WERI-Rb-1 (cell line): ENCODE measurements around the gene CLEC1B.

Source experiments
- DNase-seq: peaks from one replicate; pipeline ENCODE4 v3.0.0-alpha.2; 2020
- H3K27ac ChIP-seq: fragments of 250-450 bp; sonication (Bioruptor Pico); 2 replicates; pipeline ENCODE4 v1.5.1; 2020; ENCODE audit warnings: mild to moderate bottlenecking, moderate library complexity
- H3K27me3 ChIP-seq: fragments of 250-450 bp; sonication (Bioruptor Pico); 2 replicates; pipeline ENCODE4 v1.5.1; 2021; ENCODE audit warnings: mild to moderate bottlenecking, low read depth, moderate library complexity; ENCODE audit not compliant: insufficient read depth, severe bottlenecking
- H3K36me3 ChIP-seq: fragments of 250-450 bp; sonication (Bioruptor Pico); 2 replicates; pipeline ENCODE4 v1.5.1; 2020; ENCODE audit warnings: mild to moderate bottlenecking, moderate library complexity
- H3K4me3 ChIP-seq: 2 replicates; pipeline ENCODE4 v1.5.1; 2011; ENCODE audit warnings: low read depth, mild to moderate bottlenecking, control low read depth, low read length
- H3K9me3 ChIP-seq: fragments of 250-450 bp; sonication (Bioruptor Pico); 2 replicates; pipeline ENCODE4 v1.5.1; 2021; ENCODE audit warnings: mild to moderate bottlenecking, moderate library complexity; ENCODE audit not compliant: severe bottlenecking
- CTCF ChIP-seq: IDR thresholded peaks from 2 replicates; pipeline ENCODE4 v1.5.1; 2011; ENCODE audit warnings: low read depth, mild to moderate bottlenecking, control low read depth, inconsistent platforms, low read length

The CLEC1B gene

GRCh38 chr12:9973949-9974348 lies 25.0 kb downstream of the CLEC1B start:
- no peak overlapping the region for H3K27ac ChIP-seq
- no peaks in the 10 kb centered on the region for H3K9me3 ChIP-seq
- no peaks in the 10 kb centered on the region for H3K27me3 ChIP-seq
- H3K36me3 ChIP-seq: no peaks in the 10 kb centered on the region
- DNase-seq: no peak
- H3K4me3 ChIP-seq: no peak overlapping the region
- TF ChIP-seq CTCF: no peak

GRCh38 chr12:9971181-9971580 lies 27.7 kb downstream of the CLEC1B start, which contains the start of gene CLEC12A:
TSS of gene CLEC12A (plus strand) at chr12:9971409. CDS start at chr12:9971597, 188 bp downstream.
- DNase-seq: no peak
- no peaks in the 10 kb centered on the region for H3K27me3 ChIP-seq
- H3K4me3 ChIP-seq: no peak within 1 kb of the TSS
- H3K36me3 ChIP-seq: no peaks in the 10 kb centered on the region
- H3K9me3 ChIP-seq: no peaks in the 10 kb centered on the region
- H3K27ac ChIP-seq: no peak within 1 kb of the TSS
- no peak for TF ChIP-seq CTCF

GRCh38 chr12:9969673-9970072 lies 29.2 kb downstream of the CLEC1B start:
- TF ChIP-seq CTCF: no peak
- no peaks in the 10 kb centered on the region for H3K27me3 ChIP-seq
- no peak overlapping the region for H3K27ac ChIP-seq
- no peak for DNase-seq
- no peaks in the 10 kb centered on the region for H3K9me3 ChIP-seq
- H3K4me3 ChIP-seq: no peak overlapping the region
- no peaks in the 10 kb centered on the region for H3K36me3 ChIP-seq

GRCh38 chr12:9961901-9962300 lies 37.0 kb downstream of the CLEC1B start:
- Histone ChIP-seq H3K27ac (no peak overlapping the region), H3K4me3 (no peak overlapping the region), H3K36me3 (no peaks in the 10 kb centered on the region), H3K27me3 (no peaks in the 10 kb centered on the region), H3K9me3 (no peaks in the 10 kb centered on the region)
- no peak for DNase-seq
- TF ChIP-seq CTCF: no peak

- TF ChIP-seq CTCF: no peak
- no peaks in the 10 kb centered on the region for H3K9me3 ChIP-seq
- H3K27ac ChIP-seq: no peak overlapping the region
- no peaks in the 10 kb centered on the region for H3K36me3 ChIP-seq
- no peak overlapping the region for H3K4me3 ChIP-seq
- DNase-seq: no peak
- no peaks in the 10 kb centered on the region for H3K27me3 ChIP-seq
These were observed 37.8 kb downstream of the CLEC1B start for GRCh38 chr12:9961106-9961505.

GRCh38 chr12:9960590-9960989 lies 38.3 kb downstream of the CLEC1B start:
- no peaks in the 10 kb centered on the region for H3K27me3 ChIP-seq
- no peak overlapping the region for H3K27ac ChIP-seq
- no peak for TF ChIP-seq CTCF
- H3K4me3 ChIP-seq: no peak overlapping the region
- H3K9me3 ChIP-seq: no peaks in the 10 kb centered on the region
- DNase-seq: no peak
- no peaks in the 10 kb centered on the region for H3K36me3 ChIP-seq
